Cardiac fibroblast (primary cell): ENCODE data around the gene XG.
"Not testable (repeated sequence)": the region's sequence is repeated elsewhere in the genome, so short reads cannot be mapped to it uniquely, and the experiment has no call there.

Source experiments
- DNase-seq, 2 donors: peaks; one replicate each; pipeline versions ENCODE4 v3.0.0 to v3.0.0-alpha.2; 2010; ENCODE audit warnings: low read depth in 2 of 2
- H3K4me3 ChIP-seq, 2 donors: replicated peaks in 1 of 2; 1 replicate in 1 of 2; 2 replicates in 1 of 2; pipeline ENCODE4 v1.5.1; 2011; ENCODE audit warnings: low read depth in 2 of 2, low read length in 2 of 2, mild to moderate bottlenecking in 2 of 2, moderate library complexity in 1 of 2
- CTCF ChIP-seq: IDR thresholded peaks from one replicate; pipeline ENCODE4 v1.5.1; 2011; ENCODE audit warnings: low read depth, mild to moderate bottlenecking, low read length, inconsistent platforms

XG gene

GRCh38 chrX:2751874-2752300 lies at the start of gene XG:
Gene XG, plus strand, starts transcription at chrX:2752040. Its CDS starts 235 bp downstream, at chrX:2752275.
- H3K4me3 ChIP-seq, DNase-seq: not testable (repeated sequence)

GRCh38 chrX:2703991-2704369 lies 47.9 kb upstream of the XG start:
- TF ChIP-seq CTCF: peak; percentile 2
- DNase-seq: peak; percentile 33 to 68
- no peak overlapping the region for H3K4me3 ChIP-seq

- no peak for TF ChIP-seq CTCF
- no peak overlapping the region for H3K4me3 ChIP-seq
- peak; percentile 63 to 64 for DNase-seq
Observed at GRCh38 chrX:2705046-2705832, 46.6 kb upstream of the XG start.

- H3K4me3 ChIP-seq: peak overlapping the region in 1 of 2 donors; percentile 7
- TF ChIP-seq CTCF: no peak
- peak; percentile 73 to 97 for DNase-seq
Observed at GRCh38 chrX:2707334-2707760, 44.5 kb upstream of the XG start.

GRCh38 chrX:2708021-2708420 lies 43.8 kb upstream of the XG start:
- peak in 1 of 2 donors; percentile 54 for DNase-seq
- H3K4me3 ChIP-seq: no peak overlapping the region
- peak; percentile 19 for TF ChIP-seq CTCF

- no peak for DNase-seq
- no peak overlapping the region for H3K4me3 ChIP-seq
- no peak for TF ChIP-seq CTCF
Observed at GRCh38 chrX:2708592-2709188, 43.1 kb upstream of the XG start.

GRCh38 chrX:2709556-2709955 lies 42.3 kb upstream of the XG start:
- H3K4me3 ChIP-seq: peak overlapping the region in 1 of 2 donors; percentile 35
- TF ChIP-seq CTCF: no peak
- DNase-seq: no peak
